Spleen (tissue), 7 donors: Measurements from ENCODE around the gene TENM4.

Experiments
- POLR2A ChIP-seq, 3 donors: fragments of 450-650 bp; IDR thresholded peaks; one replicate each; pipeline ENCODE4 v1.5.1; 2017; ENCODE audit warnings: antibody characterized with exemption in 3 of 3, mild to moderate bottlenecking in 1 of 3
- TF ChIP-seq, protein P1 (sequence below), 11 experiments: fragments of 200-600 bp in 7 of 11; fragments of 450-650 bp in 4 of 11; sonication (generic) in 4 of 11; IDR thresholded peaks in 8 of 11; conservative IDR thresholded peaks in 3 of 11; 1 replicate in 7 of 11; 2 replicates in 4 of 11; pipeline versions ENCODE4 v1.4.0 to v1.8.0; 2016 to 2021; ENCODE audit warnings: antibody characterized with exemption in 11 of 11, inconsistent platforms in 4 of 11, mild to moderate bottlenecking in 1 of 11
- donor health status: DM: no; HTN: no; CAD: no; lungs with moderate emphysema.
- donor health status: DM: no; HTN: no; CAD: no.
- donor health status: DM: no; HTN: no; CAD: no.

DNA sequence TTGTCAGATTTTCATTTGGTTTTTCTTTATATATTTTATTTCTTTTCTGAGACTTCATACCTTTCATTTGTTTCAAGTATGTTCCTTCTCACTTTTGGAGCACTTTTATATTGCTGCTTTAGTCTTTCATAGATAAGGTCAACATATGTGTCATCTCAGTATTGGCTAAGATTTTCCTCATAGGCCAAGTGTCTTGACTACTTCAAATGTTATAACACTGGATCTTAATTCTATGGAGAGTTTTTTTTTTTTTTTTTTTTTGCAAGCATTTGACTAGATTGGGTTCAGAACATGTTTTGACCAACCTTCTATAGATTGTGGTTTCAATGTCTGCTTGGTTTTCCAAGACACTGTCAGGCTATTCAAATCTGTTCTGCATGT is 797.2 kb downstream of the TENM4 start:
- TF ChIP-seq, protein P1, sequence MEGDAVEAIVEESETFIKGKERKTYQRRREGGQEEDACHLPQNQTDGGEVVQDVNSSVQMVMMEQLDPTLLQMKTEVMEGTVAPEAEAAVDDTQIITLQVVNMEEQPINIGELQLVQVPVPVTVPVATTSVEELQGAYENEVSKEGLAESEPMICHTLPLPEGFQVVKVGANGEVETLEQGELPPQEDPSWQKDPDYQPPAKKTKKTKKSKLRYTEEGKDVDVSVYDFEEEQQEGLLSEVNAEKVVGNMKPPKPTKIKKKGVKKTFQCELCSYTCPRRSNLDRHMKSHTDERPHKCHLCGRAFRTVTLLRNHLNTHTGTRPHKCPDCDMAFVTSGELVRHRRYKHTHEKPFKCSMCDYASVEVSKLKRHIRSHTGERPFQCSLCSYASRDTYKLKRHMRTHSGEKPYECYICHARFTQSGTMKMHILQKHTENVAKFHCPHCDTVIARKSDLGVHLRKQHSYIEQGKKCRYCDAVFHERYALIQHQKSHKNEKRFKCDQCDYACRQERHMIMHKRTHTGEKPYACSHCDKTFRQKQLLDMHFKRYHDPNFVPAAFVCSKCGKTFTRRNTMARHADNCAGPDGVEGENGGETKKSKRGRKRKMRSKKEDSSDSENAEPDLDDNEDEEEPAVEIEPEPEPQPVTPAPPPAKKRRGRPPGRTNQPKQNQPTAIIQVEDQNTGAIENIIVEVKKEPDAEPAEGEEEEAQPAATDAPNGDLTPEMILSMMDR (IDR thresholded peaks at IDR 0.05 in 8 of 11, conservative IDR thresholded peaks at IDR 0.05 in 3 of 11) = no peak
- TF ChIP-seq POLR2A (IDR thresholded peaks at IDR 0.05) = no peak
